ENCODE measurements around the gene CHRNA5.
A peak's percentile ranks its signal among the peaks of the same experiment; 100 is the strongest.
"Not testable (repeated sequence)": the region's sequence is repeated elsewhere in the genome, so short reads cannot be mapped to it uniquely, and the experiment has no call there.

CHRNA5 gene

DNA sequence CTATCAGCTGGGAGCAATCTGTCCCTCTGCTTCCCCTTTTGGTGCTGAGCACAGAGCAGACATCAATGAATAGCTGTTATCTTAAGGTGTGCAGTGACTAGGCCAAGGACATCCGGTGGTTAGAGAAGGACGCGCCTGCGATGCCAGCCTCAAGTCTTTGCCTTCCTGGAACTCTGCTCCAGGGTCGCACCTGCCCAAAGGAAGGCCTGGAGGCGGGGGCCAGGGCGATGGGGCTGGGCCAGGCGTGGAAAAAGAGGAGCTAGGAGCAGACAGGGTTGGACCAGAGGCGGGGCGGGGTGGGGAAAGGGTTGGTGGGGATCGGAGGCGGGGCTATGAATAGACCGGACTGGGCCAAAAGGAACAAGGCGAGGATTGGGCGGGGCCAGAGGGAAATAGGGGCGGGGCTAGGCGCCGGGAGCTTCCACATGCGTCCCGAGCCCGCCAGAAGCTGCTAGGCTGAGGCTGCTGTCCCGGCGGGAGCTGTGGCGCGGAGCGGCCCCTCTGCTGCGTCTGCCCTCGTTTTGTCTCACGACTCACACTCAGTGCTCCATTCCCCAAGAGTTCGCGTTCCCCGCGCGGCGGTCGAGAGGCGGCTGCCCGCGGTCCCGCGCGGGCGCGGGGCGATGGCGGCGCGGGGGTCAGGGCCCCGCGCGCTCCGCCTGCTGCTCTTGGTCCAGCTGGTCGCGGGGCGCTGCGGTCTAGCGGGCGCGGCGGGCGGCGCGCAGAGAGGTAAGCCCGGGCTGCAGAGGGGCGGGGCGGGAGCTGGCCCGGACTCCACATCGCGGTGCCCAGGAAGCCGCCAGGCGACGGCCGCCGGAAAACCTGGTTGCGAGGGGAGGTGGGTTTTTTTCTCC is at the start of gene CHRNA5:
TSS of gene CHRNA5 (plus strand) at position 424 of the 854 bp plus-strand sequence. CDS start at position 624, 200 bp downstream.
- DNase-seq: peak; percentile 96

DNA sequence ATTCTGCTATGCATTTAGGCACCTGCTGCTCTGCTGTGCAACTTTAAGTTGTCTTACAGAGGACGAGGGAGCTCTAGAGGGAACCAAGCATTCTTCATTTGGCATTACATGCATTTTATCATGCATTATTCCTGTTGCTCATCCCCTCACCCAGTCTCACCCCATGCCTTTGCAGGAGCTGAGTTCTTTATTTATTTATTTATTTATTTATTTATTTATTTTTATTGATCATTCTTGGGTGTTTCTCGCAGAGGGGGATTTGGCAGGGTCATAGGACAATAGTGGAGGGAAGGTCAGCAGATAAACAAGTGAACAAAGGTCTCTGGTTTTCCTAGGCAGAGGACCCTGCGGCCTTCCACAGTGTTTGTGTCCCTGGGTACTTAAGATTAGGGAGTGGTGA is 45.3 kb upstream of the CHRNA5 start:
- not testable (repeated sequence) for DNase-seq

DNA sequence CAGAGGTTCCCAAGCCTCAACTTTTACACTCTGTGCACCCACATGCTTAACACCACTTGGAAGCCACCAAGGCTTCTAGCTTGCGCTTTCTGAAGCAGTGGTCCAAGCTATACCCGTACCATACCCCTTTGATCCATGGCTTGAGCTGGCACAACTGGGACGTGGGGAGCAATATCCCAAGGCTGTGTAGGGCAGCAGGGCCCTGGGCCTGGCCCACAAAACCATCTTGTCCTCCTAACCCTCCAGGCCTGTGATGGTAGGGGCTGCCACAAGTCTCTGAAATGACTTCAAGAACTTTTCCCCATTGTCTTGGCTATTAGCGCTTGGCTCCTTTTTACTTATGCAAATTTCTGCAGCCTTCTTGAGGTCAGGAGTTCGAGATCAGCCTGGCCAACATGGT is 41.1 kb upstream of the CHRNA5 start:
- DNase-seq: no peak

DNA sequence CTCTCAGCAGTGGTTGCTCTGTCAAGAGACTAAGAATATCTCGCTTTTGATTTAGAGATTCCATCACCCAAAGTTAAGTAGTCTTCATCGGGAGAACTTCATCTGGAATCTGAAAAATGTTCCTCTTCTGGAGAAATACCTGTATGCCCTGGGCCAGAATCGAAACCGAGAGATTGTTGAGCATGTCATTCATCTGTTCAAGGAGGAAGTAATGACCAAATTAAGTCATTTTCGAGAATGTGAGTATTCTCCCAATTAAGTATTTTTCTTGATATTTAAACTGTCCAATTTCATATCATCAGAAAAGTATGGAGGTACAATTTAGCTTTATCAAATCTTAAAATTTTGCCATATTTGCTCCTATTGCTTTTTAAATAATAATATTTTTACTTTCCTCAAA is 38.0 kb upstream of the CHRNA5 start:
- DNase-seq: no peak

DNA sequence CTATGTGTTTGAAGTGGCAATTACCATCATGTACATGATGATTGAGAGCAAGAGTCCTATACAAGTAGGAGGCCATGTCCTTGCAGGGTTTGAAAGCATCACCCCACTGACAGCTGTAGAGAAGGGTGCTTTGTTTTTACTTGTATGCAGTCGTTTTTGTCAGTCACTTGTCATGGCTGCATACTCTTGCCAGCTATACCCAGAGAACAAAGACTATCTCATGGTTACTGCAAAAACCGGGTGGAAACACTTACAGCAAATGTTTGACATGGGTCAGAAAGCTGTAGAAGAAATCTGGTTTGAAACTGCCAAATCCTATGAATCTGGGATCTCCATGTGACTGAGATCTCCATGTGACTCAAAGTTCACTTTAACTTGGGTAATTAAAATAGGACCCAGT is 32.0 kb upstream of the CHRNA5 start:
- DNase-seq: no peak

DNA sequence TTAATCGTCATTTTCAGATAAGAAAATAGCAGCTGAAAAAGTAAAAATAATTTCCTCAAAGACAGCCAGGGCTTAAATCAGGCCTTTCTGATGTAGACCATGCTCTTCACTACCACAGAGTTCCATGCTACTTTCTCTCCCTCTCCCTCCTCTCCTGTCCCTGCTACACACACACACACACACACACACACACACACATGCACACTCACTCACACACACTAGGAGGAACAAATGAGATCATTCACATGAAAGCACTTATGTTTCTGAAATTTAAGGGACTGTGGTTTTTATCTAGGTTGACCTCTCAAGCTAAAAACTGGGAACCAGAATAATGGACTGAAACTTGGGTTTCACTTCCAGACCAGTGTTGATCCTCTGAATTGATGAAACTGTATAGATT is 29.2 kb upstream of the CHRNA5 start:
- DNase-seq: no peak

DNA sequence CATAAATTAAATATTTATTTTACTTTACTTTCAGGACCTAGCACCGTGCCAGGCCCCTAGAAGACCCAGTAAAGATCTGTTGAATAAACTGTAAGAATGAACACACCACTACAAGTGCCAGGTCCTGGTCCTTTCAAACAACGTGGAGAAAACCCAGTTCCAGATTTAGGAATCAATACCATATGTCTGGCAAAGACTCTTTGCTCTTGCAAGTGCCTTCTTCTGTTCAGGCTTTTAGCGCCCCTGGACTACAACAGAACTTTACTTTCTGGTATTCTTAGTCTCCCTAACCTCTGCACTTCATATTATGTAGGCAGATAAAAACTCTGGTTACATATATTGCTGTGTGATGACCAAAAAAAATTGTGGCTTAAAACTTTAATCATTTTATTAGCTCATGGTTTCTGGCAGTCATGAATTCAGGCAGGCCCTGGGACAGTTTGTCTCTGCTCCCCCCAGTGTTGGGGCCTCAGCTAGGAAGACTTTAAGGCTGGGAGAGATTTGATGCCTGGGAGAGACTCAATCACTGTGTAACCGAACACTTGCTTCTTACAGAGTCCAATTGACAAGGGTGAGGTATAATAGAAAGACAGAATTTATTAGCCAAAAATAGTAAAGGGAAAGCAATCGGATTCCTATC is 27.9 kb upstream of the CHRNA5 start:
- DNase-seq: no peak

DNA sequence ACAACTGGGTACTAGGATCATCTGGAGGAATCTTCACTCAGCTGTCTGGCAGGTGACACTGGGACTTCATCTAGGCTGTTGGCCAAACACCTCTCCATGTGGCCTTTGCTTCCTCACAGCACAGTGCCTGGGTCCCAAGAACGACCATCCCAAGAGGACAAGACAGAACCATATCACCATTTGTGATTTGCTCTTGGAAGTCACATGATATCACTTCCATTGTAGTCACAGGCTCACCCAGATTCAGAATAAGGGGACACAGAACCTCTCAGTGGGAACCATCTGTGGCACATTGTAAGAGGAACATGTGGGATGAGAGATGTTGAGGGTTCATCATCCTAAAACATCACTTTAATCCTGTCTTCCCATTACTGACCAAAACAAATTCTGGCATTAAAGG is 27.0 kb upstream of the CHRNA5 start:
- no peak for DNase-seq

DNA sequence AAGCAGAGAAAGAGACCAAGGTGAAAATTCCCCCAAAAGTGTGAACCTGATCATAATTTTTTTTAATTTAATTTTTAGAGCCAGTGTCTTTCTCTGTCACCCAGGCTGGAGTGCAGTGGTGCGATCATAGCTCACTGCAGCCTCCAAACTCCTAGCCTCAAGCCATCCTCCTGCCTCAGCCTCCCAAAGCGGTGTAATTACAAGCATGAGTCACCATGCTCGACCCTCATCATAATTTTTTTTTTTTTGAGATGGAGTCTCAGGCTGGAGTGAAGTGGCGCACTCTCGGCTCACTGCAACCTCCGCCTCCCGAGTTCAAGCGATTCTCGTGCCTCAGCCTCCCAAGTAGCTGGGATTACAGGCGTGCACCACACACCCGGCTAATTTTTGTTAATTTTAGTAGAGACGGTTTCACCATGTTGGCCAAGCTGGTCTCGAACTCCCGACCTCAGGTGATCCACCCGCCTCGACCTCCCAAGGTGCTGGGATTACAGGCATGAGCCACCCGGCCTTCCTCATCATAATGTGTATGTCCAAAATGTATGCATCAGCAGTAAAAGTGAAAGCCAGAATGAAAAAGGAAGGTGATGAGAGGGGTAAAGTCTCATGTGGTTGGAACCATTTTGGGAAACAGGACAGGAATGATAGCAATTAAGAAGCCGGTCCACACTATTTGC is 25.7 kb upstream of the CHRNA5 start:
- DNase-seq: peak; percentile 18

DNA sequence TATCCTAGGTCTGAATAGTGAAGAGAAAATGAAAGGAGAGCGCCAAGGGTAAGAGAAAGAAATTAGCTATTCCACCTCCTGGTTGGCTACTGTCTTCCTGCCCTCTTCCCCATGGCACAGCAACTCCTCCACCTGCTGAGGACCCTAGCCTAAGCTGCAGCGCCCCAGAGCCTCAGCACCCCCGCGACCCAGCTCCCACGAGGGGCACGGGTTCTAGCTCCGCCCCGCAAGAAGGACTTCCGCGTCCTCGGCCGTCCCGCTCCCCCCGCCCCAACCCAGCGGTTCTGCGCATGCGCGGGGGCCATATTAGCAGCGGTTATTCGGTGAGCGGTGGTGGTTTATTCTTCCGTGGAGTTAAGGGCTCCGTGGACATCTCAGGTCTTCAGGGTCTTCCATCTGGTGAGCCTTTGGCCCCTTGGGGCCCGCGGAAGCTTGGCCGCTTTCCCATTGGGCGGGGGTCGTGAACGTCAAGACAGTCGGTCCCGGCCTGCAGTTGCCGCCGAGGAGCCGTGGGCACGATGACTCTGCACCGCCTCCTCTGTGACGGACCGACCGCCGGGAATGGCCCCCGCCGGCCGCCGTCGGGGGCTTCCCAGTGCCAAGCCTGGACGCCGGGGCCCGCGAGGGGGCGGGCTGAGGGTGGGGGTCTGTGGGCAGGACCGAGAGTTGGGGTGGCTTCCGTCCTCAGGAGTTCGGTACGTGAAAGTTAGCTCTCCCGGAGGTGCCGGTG is 25.0 kb upstream of the CHRNA5 start, which contains the start of gene PSMA4:
TSS of gene PSMA4 (plus strand) at position 304 of the 730 bp plus-strand sequence. CDS start 1,484 bp downstream, outside the sequence.
- peak; percentile 96 for DNase-seq

DNA sequence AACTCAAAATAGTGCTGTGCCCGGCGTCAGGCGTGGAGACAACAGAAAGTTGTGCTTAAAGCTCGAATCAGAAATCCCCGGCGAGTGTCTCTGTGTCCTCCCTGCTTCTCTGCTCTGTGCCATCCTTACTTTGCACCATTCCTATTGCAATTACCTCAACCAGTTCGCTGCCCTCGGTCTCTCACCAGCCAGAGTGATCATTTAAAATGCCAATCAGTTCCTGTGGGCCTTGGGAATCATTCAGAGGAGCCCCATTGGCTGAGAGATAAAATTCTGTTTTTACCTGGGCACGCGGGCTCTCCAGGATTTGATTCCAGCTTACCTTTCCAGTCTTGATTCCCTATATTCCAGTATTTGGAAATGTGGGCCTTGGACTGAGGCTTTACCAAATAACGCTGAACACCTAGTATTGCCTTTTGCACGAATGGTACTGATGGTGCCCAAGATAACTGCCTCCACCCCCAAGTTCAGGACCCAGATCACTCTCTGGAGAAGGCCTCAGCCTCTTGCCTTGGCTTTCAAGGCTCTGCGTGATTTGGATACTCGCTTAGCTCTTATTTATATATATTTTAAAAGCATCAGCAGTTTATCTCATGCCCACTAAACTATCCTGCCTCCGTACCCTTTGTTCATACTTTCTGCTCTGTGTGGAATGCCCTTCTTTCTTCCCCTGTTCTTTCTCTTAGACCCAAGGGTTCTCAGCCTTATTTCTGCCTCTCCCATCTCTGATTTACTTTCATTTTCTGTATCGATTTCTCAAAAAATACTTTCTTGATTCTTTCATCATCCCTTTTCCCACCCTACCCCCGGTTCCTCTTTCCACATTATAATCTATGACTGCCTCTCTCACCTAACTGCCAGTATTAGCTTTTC is 24.2 kb upstream of the CHRNA5 start:
- peak; percentile 27 for DNase-seq

DNA sequence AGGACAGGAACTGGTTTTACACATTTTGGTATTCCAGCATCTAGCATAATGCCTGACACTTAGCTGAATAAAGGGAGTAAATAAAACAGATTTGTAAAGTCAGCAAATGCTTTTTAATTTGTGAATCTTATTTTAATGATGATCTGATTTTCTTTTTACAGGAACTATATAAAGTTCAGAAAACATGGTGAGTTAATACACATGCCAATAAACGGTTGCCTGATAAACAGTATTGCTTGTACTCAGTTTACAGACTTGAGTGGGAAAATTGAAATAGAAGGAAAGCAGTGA is 23.6 kb upstream of the CHRNA5 start:
- DNase-seq: no peak

DNA sequence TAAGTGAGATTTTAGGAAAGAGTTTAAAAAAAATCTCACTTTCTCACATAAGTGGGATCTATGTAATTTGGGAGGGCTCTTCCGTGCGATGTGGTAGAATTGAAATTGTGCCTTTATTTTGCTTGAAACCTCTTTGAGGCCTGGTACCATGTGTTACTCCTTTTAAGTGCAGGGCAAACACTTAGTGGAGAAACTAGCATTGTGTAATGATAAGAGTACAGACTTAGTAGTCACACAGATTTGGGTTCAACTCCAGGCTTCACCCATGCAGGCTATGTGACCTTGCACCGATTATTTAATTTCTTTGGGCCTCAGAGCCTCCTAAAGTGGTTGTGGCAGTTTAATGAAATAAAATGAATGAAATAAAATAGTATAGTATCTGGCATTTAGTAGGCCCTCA is 22.7 kb upstream of the CHRNA5 start:
- no peak for DNase-seq

DNA sequence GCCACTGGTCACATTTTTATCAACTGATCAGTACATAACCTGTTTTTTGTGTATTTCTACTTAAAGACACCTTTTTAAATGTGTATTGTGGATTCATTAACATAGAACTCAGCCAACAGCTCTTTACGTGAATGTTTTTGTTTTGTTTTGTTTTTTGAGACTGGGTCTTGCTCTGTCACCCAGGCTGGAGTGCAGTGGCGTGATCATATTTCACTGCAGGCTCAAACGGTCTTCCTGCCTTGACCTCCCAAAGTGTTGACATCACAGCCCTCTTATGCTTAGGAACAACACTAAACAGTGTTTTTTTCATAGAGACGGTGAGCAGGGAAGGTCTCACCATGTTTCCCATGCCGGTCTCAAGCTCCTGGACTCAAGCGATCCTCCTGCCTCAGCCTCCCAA is 15.1 kb upstream of the CHRNA5 start:
- DNase-seq: no peak

DNA sequence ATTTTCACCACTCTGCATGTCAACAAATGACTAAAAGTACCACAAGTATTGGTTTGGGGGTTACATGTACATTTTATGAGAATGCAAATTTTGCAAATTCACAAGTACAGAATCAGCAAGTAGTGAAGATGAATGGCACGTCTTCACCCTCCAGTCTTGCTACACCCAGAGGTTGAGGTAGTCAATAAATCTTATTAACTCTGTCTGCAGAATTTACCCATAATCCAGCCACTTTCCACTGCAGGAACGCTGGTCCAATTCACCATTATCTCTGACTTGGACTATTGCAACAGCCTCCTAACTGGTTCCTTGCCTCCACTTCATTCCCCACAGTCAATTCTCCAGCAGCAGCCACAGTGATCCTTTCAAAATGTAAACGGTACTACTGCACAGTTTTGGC is 14.5 kb upstream of the CHRNA5 start:
- no peak for DNase-seq

DNA sequence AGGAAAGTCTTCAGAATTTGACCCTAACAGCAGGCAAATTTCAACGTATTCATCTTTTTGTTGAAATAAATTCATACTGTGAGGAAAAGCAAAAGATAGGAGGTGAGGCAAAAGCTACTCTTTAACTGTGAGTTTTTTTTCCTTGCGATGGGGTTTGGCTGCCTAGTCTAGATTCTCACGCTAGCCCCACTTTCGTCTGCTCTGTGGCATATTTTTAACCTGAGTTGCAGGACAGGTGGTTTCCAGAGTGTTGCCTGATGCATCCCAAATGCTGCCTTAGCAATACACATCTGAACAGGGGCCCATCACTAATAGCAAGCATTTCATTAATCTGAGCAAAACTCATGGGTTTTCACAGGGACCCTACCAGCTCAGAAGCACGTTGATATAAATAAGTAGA is 13.4 kb upstream of the CHRNA5 start:
- DNase-seq: no peak

DNA sequence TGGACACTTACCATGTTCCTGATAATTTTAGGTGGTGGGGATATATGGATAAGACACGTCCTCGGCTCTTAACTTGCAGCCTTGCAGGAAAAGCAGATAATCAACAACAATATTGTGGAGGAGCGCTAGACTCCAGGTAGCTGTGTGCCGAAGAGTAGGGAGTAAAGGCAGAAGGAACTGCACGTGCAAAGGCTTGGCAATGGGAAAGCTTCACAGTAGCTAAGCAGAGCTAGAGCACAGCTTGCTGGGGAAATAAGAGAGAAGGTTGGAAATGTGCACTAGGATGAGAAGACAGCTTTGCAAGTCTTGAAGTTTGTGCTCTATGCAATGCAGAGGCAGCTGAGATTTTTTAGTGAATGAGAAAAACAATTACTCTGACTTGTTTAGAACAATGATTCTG is 12.7 kb upstream of the CHRNA5 start:
- DNase-seq: no peak

DNA sequence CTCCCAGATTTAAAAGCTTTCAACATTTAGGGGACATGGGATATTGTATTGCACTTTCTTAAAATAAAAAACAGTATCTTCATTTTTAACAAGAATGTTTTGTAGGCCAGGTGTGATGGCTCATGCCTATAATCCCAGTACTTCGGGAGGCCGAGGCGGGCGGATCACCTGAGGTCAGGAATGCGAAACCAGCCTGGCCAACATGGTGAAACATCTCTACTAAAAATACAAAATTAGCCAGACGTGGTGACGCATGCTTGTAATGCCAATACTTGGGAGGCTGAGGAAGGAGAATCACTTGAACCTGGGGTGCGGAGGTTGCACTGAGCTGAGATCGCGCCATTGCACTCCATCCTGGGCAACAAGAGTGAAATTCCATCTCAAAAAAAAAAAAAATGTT is 5.1 kb upstream of the CHRNA5 start:
- not testable (repeated sequence) for DNase-seq

DNA sequence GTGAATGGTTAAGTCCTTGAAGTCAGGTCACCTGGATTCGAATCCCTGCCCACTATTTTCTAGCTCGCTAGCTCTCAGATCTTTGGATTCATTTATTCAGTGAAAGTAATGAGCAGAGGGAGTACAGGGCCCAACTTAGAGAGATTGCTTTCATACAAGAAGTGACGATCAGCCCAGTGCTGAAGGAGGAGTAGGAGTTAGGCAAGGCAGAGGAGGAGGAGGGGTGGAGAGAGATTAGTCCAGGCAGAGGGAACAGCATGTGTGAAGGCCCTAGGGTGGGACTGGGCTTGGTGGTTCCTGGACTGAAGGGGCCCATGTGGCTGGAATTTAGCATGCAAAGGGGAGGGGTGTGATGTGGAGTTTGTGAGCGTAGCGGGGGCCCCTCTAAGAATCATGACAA is 3.8 kb upstream of the CHRNA5 start:
- no peak for DNase-seq

DNA sequence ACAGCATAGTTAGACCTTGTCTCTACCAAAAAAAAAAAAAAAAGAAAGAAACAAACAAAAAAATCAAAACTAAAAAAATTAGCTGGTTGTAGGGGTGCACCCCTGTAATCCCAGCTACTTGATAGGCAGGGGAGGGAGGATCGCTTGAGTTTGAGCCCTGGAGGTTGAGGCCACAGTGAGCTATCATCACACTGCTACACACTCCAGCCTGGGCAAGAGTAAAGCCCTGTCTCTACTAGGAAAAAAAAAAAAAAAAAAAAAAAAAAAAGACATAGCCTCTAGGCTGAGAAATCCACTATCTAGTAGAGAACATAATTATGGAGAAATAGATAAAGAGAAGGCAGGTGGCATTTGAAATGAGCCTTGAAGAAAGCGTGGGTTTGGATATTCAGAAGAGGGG is 2.2 kb upstream of the CHRNA5 start:
- DNase-seq: no peak

DNA sequence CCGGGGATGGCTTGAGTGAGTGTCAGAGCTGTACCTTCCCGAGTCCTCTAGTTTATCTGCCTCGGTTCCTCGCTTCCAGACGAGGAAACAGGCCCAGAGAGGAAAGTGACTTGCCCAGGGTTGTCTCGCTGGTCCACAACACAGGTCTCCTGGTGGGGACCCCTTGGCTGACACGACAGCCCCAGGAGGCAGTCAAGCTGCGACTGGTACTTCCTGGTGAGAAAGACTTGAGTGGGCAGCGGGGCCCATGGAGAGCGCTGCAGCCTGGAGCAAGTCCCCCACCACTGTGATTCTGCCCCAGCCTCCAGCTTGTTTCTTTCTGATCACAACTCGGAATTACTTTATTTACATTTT is 600 bp upstream of the CHRNA5 start:
- no peak for DNase-seq
